AG04449 (cell line): Measurements from ENCODE around the gene CEP192.

Experiments
- CTCF ChIA-PET: fragments of 350-600 bp; formaldehyde crosslinking; extraction: SDS; loops from one replicate; lab custom pipeline; 2021; ENCODE audit warnings: antibody characterized with exemption; lab: Yijun Ruan, JAX
- POLR2A ChIA-PET: fragments of 400-600, 350-600 bp; formaldehyde crosslinking; extraction: SDS; loops from one replicate; lab custom pipeline; 2020; ENCODE audit warnings: antibody characterized with exemption, inconsistent platforms; lab: Yijun Ruan, JAX
- DNase-seq: peaks from one replicate; pipeline ENCODE4 v3.0.0-alpha.2; 2010; ENCODE audit warnings: low read depth, low spot score
- H3K4me3 ChIP-seq: 2 replicates; pipeline ENCODE4 v1.5.1; 2011; ENCODE audit warnings: low read depth, mild to moderate bottlenecking, control low read depth, low read length
- TF ChIP-seq, protein P1 (sequence below): IDR thresholded peaks from one replicate; pipeline ENCODE4 v1.5.1; 2011; ENCODE audit warnings: mild to moderate bottlenecking, moderate library complexity, low read length, control low read depth, inconsistent platforms; ENCODE audit not compliant: insufficient read depth; ENCODE audit errors: missing control alignments

The CEP192 gene

DNA sequence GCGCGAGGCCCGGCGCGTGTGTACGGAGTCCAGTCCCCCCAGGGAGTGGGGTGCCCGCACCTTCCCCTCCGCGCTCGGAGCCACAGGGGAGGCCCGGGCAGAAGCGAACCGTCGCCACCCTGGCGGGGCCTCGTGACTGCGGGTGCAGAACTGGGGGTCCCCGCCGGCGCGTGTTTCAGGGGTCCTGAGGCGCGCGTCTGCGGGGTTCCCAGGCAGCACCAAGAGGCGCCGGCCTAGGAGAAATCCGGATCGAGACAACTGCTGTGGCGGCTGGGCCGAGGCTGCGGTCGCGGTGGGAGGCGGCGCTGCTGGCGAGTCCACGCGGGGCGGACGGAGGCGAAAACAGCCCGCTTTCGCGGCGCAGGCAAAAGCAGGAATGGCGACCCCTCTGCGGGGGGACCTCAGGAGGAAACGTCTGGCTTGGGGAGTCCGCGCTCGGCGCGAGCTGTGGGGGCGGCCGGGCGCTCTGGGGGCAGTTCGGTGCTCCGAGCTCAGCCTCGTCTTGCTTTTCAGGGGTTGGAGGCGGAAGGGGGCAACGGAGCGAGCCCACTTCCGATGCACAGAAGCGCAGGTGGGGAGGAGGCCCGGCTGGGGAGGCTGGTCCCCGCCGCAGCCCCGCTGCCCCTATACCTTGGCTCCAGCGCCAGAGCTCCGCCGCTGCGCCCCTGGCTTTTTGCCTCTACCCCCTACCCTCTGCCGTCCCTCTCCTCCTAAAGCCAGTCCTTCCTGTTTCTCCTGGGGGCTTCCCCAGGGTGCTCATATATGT is 145.9 kb downstream of the CEP192 start:
- DNase-seq = no peak
- peak overlapping the region; percentile 59 for H3K4me3 ChIP-seq
- ChIA-PET CTCF (no interaction called here), POLR2A (no interaction called here)
- TF ChIP-seq, protein P1, sequence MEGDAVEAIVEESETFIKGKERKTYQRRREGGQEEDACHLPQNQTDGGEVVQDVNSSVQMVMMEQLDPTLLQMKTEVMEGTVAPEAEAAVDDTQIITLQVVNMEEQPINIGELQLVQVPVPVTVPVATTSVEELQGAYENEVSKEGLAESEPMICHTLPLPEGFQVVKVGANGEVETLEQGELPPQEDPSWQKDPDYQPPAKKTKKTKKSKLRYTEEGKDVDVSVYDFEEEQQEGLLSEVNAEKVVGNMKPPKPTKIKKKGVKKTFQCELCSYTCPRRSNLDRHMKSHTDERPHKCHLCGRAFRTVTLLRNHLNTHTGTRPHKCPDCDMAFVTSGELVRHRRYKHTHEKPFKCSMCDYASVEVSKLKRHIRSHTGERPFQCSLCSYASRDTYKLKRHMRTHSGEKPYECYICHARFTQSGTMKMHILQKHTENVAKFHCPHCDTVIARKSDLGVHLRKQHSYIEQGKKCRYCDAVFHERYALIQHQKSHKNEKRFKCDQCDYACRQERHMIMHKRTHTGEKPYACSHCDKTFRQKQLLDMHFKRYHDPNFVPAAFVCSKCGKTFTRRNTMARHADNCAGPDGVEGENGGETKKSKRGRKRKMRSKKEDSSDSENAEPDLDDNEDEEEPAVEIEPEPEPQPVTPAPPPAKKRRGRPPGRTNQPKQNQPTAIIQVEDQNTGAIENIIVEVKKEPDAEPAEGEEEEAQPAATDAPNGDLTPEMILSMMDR = no peak

DNA sequence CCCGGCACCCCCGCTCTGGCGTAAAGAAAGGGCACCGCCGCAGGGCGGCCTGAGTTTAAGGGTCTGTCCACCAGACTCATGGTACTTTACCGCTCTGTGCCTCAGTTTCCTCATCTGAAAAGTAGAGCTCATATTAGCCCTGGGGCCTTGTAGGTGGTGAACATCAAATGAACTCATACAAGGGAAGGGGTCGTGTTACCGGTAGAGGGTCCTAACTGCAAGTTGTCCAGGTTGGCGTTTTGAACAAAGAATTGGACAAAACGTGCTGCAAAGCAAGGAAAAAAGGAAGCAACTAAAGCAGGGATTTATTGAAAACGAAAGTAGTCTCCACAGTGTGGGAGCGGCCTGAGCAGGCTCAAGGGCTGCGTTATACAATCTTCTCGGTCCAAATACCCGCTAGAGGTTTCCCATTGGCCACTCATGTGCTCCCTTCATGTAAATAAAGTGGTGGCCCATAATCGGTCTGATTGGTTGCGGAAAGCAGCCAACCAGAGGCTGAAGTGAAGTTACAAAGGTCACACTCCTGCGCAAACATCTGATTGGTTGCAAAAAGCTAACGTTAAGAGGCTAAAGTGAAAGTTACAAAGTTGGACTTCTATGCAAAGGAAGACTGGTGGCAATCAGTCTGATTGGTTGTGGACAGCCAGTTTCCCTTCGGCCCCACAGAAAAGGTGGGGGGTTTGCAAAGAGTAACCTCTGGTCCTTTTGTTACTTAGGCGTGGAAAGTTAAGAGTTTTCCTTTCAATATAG is 146.7 kb downstream of the CEP192 start:
- ChIA-PET POLR2A (no interaction called here), CTCF (no interaction called here)
- TF ChIP-seq, protein P1 = no peak
- H3K4me3 ChIP-seq = peak overlapping the region; percentile 59
- DNase-seq = no peak

DNA sequence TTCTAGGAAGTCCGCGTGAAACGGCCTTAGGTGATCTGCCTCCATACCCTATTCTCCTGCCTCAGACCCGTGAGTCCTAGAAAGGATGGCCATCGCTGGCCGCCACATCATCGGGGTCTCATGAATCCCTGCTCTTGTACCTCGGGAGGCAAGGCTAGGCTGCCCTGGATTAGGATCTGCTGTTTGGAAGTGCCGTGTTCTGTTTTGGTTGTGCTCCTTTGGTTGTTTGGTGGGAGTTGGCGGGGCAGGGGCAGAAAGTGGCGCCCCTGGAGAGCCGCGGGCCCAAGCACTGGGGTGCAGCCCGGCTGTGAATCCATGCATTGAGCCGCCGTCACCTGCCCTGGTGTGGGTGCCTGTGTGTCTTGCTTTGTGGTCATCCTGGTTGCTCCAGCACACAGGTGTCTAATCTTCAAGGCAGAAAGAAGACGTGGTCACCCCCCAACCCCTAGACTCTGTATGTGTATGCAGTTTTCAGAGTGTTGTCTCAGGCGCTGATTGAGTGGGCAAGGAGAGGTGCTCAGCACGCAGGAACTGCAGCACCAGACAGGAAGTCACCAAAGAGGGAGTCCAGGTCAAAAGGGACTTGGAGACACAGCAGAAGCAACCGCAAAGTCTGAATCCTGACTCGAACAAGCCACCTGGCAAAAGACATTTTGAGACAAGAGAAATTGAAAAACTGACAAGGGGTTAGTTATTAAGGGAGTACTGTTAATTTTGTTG is 147.4 kb downstream of the CEP192 start:
- POLR2A ChIA-PET = no interaction called here

DNA sequence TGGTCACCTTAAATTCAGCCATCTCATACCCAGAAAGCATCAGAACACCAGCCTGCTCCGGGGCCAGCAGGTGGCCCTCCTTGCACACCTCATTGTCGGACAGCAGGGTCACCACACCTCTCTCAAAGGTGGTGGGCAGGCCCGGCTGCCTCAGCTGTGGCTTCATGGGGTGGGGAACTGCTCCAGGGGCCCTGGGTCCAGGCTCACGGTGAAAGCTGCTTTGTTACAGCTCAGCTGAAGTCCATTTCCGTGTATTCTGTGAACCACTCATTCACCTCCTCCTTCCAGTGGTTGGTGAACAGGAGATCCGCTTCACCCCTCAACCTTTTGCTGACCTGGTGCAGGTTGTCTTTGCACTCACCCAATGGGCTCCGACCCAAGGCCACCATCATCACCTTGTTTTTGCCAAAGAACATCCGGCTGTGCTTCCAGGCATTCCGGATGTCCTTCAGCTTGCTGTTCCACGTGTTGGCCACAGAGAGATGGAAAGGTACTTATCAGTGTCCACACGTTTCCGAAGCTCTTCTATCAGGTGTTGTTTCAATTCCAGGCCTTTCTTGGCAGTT is 148.8 kb downstream of the CEP192 start:
- CTCF ChIA-PET = interaction anchor here (0.5 to 2.0 kb wide), 5 partner anchors 13 to 441 kb away, joined by 3 to 8 read pairs (median 4); no protein-coding TSS in a partner anchor
- POLR2A ChIA-PET = no interaction called here
- TF ChIP-seq, protein P1 = no peak
- no peak overlapping the region for H3K4me3 ChIP-seq
- DNase-seq = no peak

More for the DNA sequence above, 147.4 kb downstream of the CEP192 start:
- TF ChIP-seq, protein P1 = no peak
- CTCF ChIA-PET = interaction anchor here (2.0 kb wide), 1 partner anchor 20 kb away, joined by 5 read pairs; no protein-coding TSS in a partner anchor
- H3K4me3 ChIP-seq = no peak overlapping the region
- DNase-seq = no peak

DNA sequence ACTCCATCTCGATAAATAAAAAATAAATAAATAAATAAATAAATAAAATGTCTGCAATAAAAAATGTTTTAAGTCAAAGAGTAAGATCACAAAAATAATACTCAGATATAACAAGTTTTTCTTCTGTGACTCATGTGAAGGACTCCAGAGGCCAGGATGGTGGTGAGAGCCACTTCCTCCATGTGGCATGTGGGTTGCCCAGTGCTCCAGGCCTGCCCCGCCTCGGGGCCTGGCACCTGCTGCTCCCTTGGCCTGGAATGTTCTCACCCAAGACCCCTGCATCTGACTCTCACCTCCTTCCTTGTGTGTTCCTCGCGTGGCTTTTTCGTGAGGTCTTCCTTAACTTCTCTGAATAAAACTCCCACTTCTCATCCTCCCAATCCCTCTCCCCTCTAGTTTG is 150.0 kb downstream of the CEP192 start:
- CTCF ChIA-PET = no interaction called here
- no peak overlapping the region for H3K4me3 ChIP-seq
- no peak for DNase-seq
- TF ChIP-seq, protein P1 = no peak
- POLR2A ChIA-PET = no interaction called here
